Kidney epithelial cell (primary cell): Measurements from ENCODE around the gene LCN1. TPM values are rescaled to one million over a fixed set of nuclear protein-coding genes. Genes with fewer than 3 reads are reported as not detected.

Experiments
- DNase-seq: peaks from one replicate; pipeline ENCODE4 v3.0.0-alpha.2; 2010; ENCODE audit warnings: low read depth
- H3K27me3 ChIP-seq: 2 replicates; pipeline ENCODE4 v1.6.0; 2011; ENCODE audit warnings: low read length; ENCODE audit not compliant: control insufficient read depth, insufficient read depth
- H3K36me3 ChIP-seq: 2 replicates; pipeline ENCODE4 v1.5.1; 2011; ENCODE audit warnings: low read length; ENCODE audit not compliant: control insufficient read depth, insufficient read depth
- H3K4me3 ChIP-seq: 2 replicates; pipeline ENCODE4 v1.5.1; 2011; ENCODE audit warnings: low read depth, mild to moderate bottlenecking, control low read depth, low read length
- CTCF ChIP-seq: IDR thresholded peaks from 2 replicates; pipeline ENCODE4 v1.5.1; 2011; ENCODE audit warnings: mild to moderate bottlenecking, moderate library complexity, low read length, control low read depth, inconsistent platforms; ENCODE audit not compliant: insufficient read depth, poor library complexity, severe bottlenecking
- total RNA-seq: library from RNA; depleted of rRNA; stranded (reverse); fragments of >200 nt; gene quantifications from 2 replicates; pipeline ENCODE4 v1.2.3, GENCODE V29; 2015

The LCN1 gene
- total RNA-seq, 1 donor from 2014 or later, result not detected

GRCh38 chr9:135551031-135551430 is 29.8 kb downstream of the LCN1 start:
- no peak for TF ChIP-seq CTCF
- no peak for DNase-seq
- Histone ChIP-seq H3K4me3 (no peak overlapping the region), H3K36me3 (no peaks in the 10 kb centered on the region), H3K27me3 (no peaks in the 10 kb centered on the region)

- TF ChIP-seq CTCF, result no peak
- Histone ChIP-seq H3K27me3 (no peaks in the 10 kb centered on the region), H3K36me3 (no peaks in the 10 kb centered on the region), H3K4me3 (no peak overlapping the region)
- no peak for DNase-seq
Observed at GRCh38 chr9:135551456-135551855, 30.2 kb downstream of the LCN1 start.

GRCh38 chr9:135552021-135552697 is 30.9 kb downstream of the LCN1 start:
- no peak for DNase-seq
- Histone ChIP-seq H3K27me3 (no peaks in the 10 kb centered on the region), H3K4me3 (no peak overlapping the region), H3K36me3 (no peaks in the 10 kb centered on the region)
- TF ChIP-seq CTCF, result no peak

GRCh38 chr9:135552698-135553171 is 31.5 kb downstream of the LCN1 start:
- TF ChIP-seq CTCF, result no peak
- Histone ChIP-seq H3K36me3 (no peaks in the 10 kb centered on the region), H3K4me3 (no peak overlapping the region), H3K27me3 (no peaks in the 10 kb centered on the region)
- DNase-seq, result no peak

GRCh38 chr9:135554718-135555117 is 33.5 kb downstream of the LCN1 start:
- TF ChIP-seq CTCF, result no peak
- Histone ChIP-seq H3K27me3 (no peaks in the 10 kb centered on the region), H3K4me3 (no peak overlapping the region), H3K36me3 (no peaks in the 10 kb centered on the region)
- DNase-seq, result no peak

- TF ChIP-seq CTCF, result no peak
- Histone ChIP-seq H3K4me3 (no peak overlapping the region), H3K27me3 (no peaks in the 10 kb centered on the region), H3K36me3 (no peaks in the 10 kb centered on the region)
- no peak for DNase-seq
Observed at GRCh38 chr9:135555203-135555602, 34.0 kb downstream of the LCN1 start.
